ENCODE data around the gene TARBP2. TPM values are rescaled to one million over a fixed set of nuclear protein-coding genes. Genes with fewer than 3 reads are reported as not detected.

TARBP2 gene
- total RNA-seq, 2 experiments from 2014 or later, result 45.9 to 49.1 TPM

DNA sequence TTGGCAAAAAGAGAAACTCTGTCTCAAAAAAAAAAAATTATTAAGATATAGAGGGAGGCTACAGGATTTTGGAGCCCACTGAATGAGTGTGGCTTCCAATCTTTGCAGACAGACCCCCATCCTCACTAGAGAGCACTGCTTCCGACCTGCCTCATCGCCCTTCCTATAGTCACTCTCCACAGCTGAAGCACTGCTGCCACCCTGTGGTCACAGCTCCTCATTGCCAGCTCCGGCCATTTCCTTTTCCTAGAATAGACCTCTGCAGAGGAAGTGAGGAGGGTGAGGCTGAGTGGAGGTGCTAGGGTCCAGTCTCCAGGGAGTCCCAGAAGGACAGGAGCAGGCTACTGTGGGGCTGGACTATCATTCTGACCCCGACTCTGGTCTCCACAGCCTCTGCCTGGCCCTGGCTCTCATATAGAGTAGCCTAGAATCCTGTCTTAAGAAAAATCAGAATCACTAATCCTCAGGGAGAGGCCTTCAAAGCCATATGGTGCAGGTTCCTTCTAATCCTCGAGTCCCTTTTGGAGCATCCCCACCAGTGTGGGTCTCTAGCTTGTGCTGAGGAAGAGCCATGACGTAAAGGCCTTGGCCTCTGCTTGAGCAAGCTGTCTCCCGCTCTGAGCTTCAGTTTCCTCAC, 7.6 kb downstream of the TARBP2 start:
- TF ChIP-seq, protein P1, sequence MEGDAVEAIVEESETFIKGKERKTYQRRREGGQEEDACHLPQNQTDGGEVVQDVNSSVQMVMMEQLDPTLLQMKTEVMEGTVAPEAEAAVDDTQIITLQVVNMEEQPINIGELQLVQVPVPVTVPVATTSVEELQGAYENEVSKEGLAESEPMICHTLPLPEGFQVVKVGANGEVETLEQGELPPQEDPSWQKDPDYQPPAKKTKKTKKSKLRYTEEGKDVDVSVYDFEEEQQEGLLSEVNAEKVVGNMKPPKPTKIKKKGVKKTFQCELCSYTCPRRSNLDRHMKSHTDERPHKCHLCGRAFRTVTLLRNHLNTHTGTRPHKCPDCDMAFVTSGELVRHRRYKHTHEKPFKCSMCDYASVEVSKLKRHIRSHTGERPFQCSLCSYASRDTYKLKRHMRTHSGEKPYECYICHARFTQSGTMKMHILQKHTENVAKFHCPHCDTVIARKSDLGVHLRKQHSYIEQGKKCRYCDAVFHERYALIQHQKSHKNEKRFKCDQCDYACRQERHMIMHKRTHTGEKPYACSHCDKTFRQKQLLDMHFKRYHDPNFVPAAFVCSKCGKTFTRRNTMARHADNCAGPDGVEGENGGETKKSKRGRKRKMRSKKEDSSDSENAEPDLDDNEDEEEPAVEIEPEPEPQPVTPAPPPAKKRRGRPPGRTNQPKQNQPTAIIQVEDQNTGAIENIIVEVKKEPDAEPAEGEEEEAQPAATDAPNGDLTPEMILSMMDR (conservative IDR thresholded peaks at IDR 0.05; ENCODE audit: low read length), result peak; percentile 92
- no peak for TF ChIP-seq EZH2phosphoT487 (IDR thresholded peaks at IDR 0.05; ENCODE audit: borderline replicate concordance, low read depth, low read length)
- ChIA-PET CTCF (ENCODE audit: unreplicated experiment) (interaction anchor here (0.6 to 2.2 kb wide), 8 partner anchors 14 to 220 kb away, joined by 3 to 7 read pairs (median 4); partner anchors contain the start of gene PFDN5), POLR2A (interaction anchor here (0.6 to 1.2 kb wide), 4 partner anchors 8 to 118 kb away, joined by 3 to 7 read pairs (median 3); no protein-coding TSS in a partner anchor)
- Histone ChIP-seq H4K20me1 (ENCODE audit: insufficient read depth, low read length) (no peaks in the 10 kb centered on the region), H3K9me2 (ENCODE audit: insufficient read depth, low read length) (no peaks in the 10 kb centered on the region), H3K4me2 (ENCODE audit: low read length) (peak overlapping the region; percentile 30; the same call in 1 of the 2 replicates), H2AFZ (ENCODE audit: low read length) (no peak overlapping the region), H3K27ac (ENCODE audit: low read depth, low read length, poor library complexity, severe bottlenecking) (no peak overlapping the region), H3K79me2 (ENCODE audit: insufficient read depth, low read depth, low read length) (no peaks in the 10 kb centered on the region), H3K4me3 (ENCODE audit: low read depth, low read length, poor library complexity, severe bottlenecking) (no peak overlapping the region), H3K36me3 (ENCODE audit: insufficient read depth, low read length) (peaks cover 21% of the 10 kb centered on the region; the same call in 1 of the 2 replicates), H3K4me1 (ENCODE audit: insufficient read depth, low read length, poor library complexity, severe bottlenecking) (peaks cover 7% of the 10 kb centered on the region), H3K9me3 (ENCODE audit: low read length) (no peaks in the 10 kb centered on the region)
- intact Hi-C loops (cut with micrococcal nuclease; ENCODE audit: unreplicated experiment), result loop anchor here (1.0 to 10.0 kb wide), 4 partner anchors 86 to 304 kb away; partner anchors contain the start of genes AMHR2 and ITGB7
- peak; percentile 88 for DNase-seq (ENCODE audit: low spot score)
- BruUV-seq (replicated peaks), result no TSS peak

DNA sequence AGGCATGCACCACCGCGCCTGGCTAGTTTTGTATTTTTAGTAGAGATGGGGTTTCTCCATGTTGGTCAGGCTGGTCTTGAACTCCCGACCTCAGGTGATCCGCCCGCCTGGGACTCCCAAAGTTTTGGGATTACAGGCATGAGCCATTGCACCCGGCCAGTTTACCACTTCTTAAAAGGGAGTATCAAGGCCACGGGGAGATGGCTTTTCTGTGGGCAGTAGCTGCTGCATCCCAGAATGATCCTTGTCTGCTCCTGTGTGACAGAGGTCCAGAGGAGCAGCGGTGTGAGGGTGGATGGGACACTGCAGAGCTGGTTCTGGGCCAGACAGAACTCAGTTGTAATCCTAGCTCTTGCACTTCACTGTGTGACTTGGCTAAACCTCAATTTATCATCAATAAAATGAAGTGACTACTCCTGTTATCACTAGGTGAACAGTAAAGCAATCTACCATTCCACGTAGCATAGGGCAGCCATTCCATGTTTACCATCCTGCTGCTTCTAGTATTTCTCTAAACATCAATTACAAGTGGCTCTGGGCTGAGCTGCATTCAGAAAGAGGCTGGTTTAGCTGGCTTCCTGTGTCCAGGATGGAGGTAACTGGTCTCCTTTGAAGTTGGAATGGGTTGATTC, 9.2 kb downstream of the TARBP2 start:
- Histone ChIP-seq H3K79me2 (ENCODE audit: insufficient read depth, low read depth, low read length) (no peaks in the 10 kb centered on the region), H3K9me3 (ENCODE audit: low read length) (no peaks in the 10 kb centered on the region), H3K4me2 (ENCODE audit: low read length) (no peak overlapping the region), H3K9me2 (ENCODE audit: insufficient read depth, low read length) (no peaks in the 10 kb centered on the region), H3K4me1 (ENCODE audit: insufficient read depth, low read length, poor library complexity, severe bottlenecking) (peaks cover 7% of the 10 kb centered on the region), H3K27ac (ENCODE audit: low read depth, low read length, poor library complexity, severe bottlenecking) (no peak overlapping the region), H2AFZ (ENCODE audit: low read length) (no peak overlapping the region), H3K36me3 (ENCODE audit: insufficient read depth, low read length) (peaks cover 9% of the 10 kb centered on the region; the same call in 1 of the 2 replicates), H3K4me3 (ENCODE audit: low read depth, low read length, poor library complexity, severe bottlenecking) (no peak overlapping the region), H4K20me1 (ENCODE audit: insufficient read depth, low read length) (no peaks in the 10 kb centered on the region)
- CTCF ChIA-PET (ENCODE audit: unreplicated experiment), result no interaction called here
- POLR2A ChIA-PET, result interaction anchor here (0.6 to 1.0 kb wide), 2 partner anchors 9 to 295 kb away, joined by 4 read pairs; partner anchors contain the start of gene TARBP2
- BruUV-seq (replicated peaks), result no TSS peak
- intact Hi-C loops (cut with micrococcal nuclease; ENCODE audit: unreplicated experiment), result no loop called here
- TF ChIP-seq, protein P1 (conservative IDR thresholded peaks at IDR 0.05; ENCODE audit: low read length), result no peak
- TF ChIP-seq EZH2phosphoT487 (IDR thresholded peaks at IDR 0.05; ENCODE audit: borderline replicate concordance, low read depth, low read length), result no peak
- no peak for DNase-seq (ENCODE audit: low spot score)
